ENCODE results near the gene FGR. TPM values are rescaled to one million over a fixed set of nuclear protein-coding genes. Genes with fewer than 3 reads are reported as not detected.

FGR gene
- total RNA-seq, 4 donors from 2014 or later: 18.8 to 131 (median 77.6) TPM

GRCh38 chr1:27589441-27589840 is 45.5 kb downstream of the FGR start:
- TF ChIP-seq CTCF (IDR thresholded peaks at IDR 0.05): no peak
- ATAC-seq (ENCODE audit: low FRiP score): no peak
- no peak for DNase-seq (ENCODE audit: low spot score)

GRCh38 chr1:27588256-27589232 is 46.4 kb downstream of the FGR start:
- peak; percentile 26 for ATAC-seq (ENCODE audit: low FRiP score)
- no peak for TF ChIP-seq CTCF (IDR thresholded peaks at IDR 0.05)
- no peak for DNase-seq (ENCODE audit: low spot score)

- no peak for ATAC-seq (ENCODE audit: low FRiP score)
- DNase-seq (ENCODE audit: low spot score): no peak
- TF ChIP-seq CTCF (IDR thresholded peaks at IDR 0.05): no peak
Measured at GRCh38 chr1:27585684-27586083, 49.3 kb downstream of the FGR start.

- no peak for ATAC-seq (ENCODE audit: low FRiP score)
- DNase-seq (ENCODE audit: low spot score): no peak
- no peak for TF ChIP-seq CTCF (IDR thresholded peaks at IDR 0.05)
Measured at GRCh38 chr1:27584453-27584852, 50.5 kb downstream of the FGR start.

- no peak for TF ChIP-seq CTCF (IDR thresholded peaks at IDR 0.05)
- no peak for DNase-seq (ENCODE audit: low spot score)
- ATAC-seq (ENCODE audit: low FRiP score): no peak
Measured at GRCh38 chr1:27583479-27583878, 51.5 kb downstream of the FGR start.

GRCh38 chr1:27581823-27582243 is 53.2 kb downstream of the FGR start:
- no peak for TF ChIP-seq CTCF (IDR thresholded peaks at IDR 0.05)
- ATAC-seq (ENCODE audit: low FRiP score) (peak; percentile 77), DNase-seq (ENCODE audit: low spot score) (no peak)
